ENCODE data around the gene WIPF2. TPM values are rescaled to one million over a fixed set of nuclear protein-coding genes. Genes with fewer than 3 reads are reported as not detected.

The WIPF2 gene
- polyA plus RNA-seq, 2 of the 4 experiments (the other 2 are of a cell fraction), result 13.8 to 21.5 TPM

GRCh38 chr17:40287494-40288369, 68.6 kb downstream of the WIPF2 start, which contains the start of gene CDC6 (continued):
- TF ChIP-seq REST (IDR thresholded peaks at IDR 0.05) (peak; percentile 37; the same call in 1 of the 2 replicates), FOSB (CRISPR knock-in tag; IDR thresholded peaks at IDR 0.05) (peak; percentile 53), RNF2 (IDR thresholded peaks at IDR 0.05; ENCODE audit: borderline replicate concordance, low read depth) (no peak), CBX2 (IDR thresholded peaks at IDR 0.05; ENCODE audit: borderline replicate concordance, low read depth) (no peak), CHD2 (IDR thresholded peaks at IDR 0.05; ENCODE audit: low read length, partially characterized antibody) (no peak), USF2 (IDR thresholded peaks at IDR 0.05) (peak; percentile 36; the same call in 1 of the 2 replicates), PBX3 (IDR thresholded peaks at IDR 0.05) (no peak), RFX5 (IDR thresholded peaks at IDR 0.05) (peak; percentile 79; the same call in 1 of the 2 replicates), EHF (CRISPR knock-in tag; IDR thresholded peaks at IDR 0.05) (no peak), FOSL2 (IDR thresholded peaks at IDR 0.05) (no peak), FOSL2 (CRISPR knock-in tag; IDR thresholded peaks at IDR 0.05) (no peak), ZSCAN20 (CRISPR knock-in tag; IDR thresholded peaks at IDR 0.05) (no peak), BHLHE40 (IDR thresholded peaks at IDR 0.05; ENCODE audit: low read depth, low read length) (no peak), TFCP2L1 (CRISPR knock-in tag; IDR thresholded peaks at IDR 0.05) (peak; percentile 72; the same call in 1 of the 2 replicates), CBX8 (IDR thresholded peaks at IDR 0.05) (no peak), ESRRA (IDR thresholded peaks at IDR 0.05; ENCODE audit: borderline replicate concordance, low read length) (no peak), CEBPB (IDR thresholded peaks at IDR 0.05) (no peak), HDAC2 (IDR thresholded peaks at IDR 0.05) (peak; percentile 97; the same call in 1 of the 2 replicates), HOXB13 (CRISPR knock-in tag; IDR thresholded peaks at IDR 0.05; ENCODE audit: low read depth) (no peak), EHMT2 (IDR thresholded peaks at IDR 0.05; ENCODE audit: low read depth) (no peak), NPAS2 (CRISPR knock-in tag; IDR thresholded peaks at IDR 0.05; ENCODE audit: borderline replicate concordance) (no peak), HEYL (CRISPR knock-in tag; IDR thresholded peaks at IDR 0.05) (no peak), MAX (IDR thresholded peaks at IDR 0.05) (peak; percentile 90), RAD21 (conservative IDR thresholded peaks at IDR 0.05 in 1 of 2, IDR thresholded peaks at IDR 0.05 in 1 of 2) (no peak)
